Natural killer cell (primary cell): ENCODE results near the gene GALNT16. TPM values are rescaled to one million over a fixed set of nuclear protein-coding genes. Genes with fewer than 3 reads are reported as not detected.

Source experiments
- ATAC-seq, 3 donors: fragments of 150-1000 bp in 2 of 3; fragments of 200-7000 bp in 1 of 3; cut with Tn5 transposase; 1 replicate in 1 of 3; 2 replicates in 2 of 3; pipeline ENCODE4 v1.10.0; 2021; ENCODE audit warnings: mild to moderate bottlenecking in 2 of 3, moderate library complexity in 2 of 3
- DNase-seq, 2 donors: peaks; one replicate each; pipeline versions ENCODE4 v3.0.0 to v3.0.0-alpha.2; 2013 to 2021; ENCODE audit warnings: mixed read lengths in 1 of 2
- H3K27ac ChIP-seq: one replicate; pipeline ENCODE4 v1.5.1; 2013; ENCODE audit warnings: mild to moderate bottlenecking, low read length
- H3K27me3 ChIP-seq: one replicate; pipeline ENCODE4 v1.6.1; 2013; ENCODE audit warnings: low read length; ENCODE audit not compliant: control insufficient read depth, insufficient read depth
- H3K36me3 ChIP-seq: one replicate; pipeline ENCODE4 v1.6.1; 2013; ENCODE audit warnings: low read length; ENCODE audit not compliant: control insufficient read depth, insufficient read depth
- H3K4me1 ChIP-seq: one replicate; pipeline ENCODE4 v1.6.1; 2013; ENCODE audit warnings: low read length; ENCODE audit not compliant: control insufficient read depth, insufficient read depth
- H3K4me3 ChIP-seq: one replicate; pipeline ENCODE4 v1.5.1; 2013; ENCODE audit warnings: low read length
- H3K9me3 ChIP-seq: one replicate; pipeline ENCODE4 v1.6.1; 2013; ENCODE audit warnings: low read length; ENCODE audit not compliant: control insufficient read depth, insufficient read depth
- H3K27ac Mint-ChIP-seq, 2 donors: one replicate each; pipeline ENCODE4 v1.8.0; 2022; ENCODE audit warnings: mild to moderate bottlenecking in 2 of 2, mixed read lengths in 2 of 2, moderate library complexity in 1 of 2
- H3K27me3 Mint-ChIP-seq, 2 donors: one replicate each; pipeline ENCODE4 v1.8.0; 2022; ENCODE audit warnings: low read depth in 2 of 2, mixed read lengths in 2 of 2
- H3K36me3 Mint-ChIP-seq: one replicate; pipeline ENCODE4 v1.8.0; 2022; ENCODE audit warnings: mixed read lengths
- H3K4me1 Mint-ChIP-seq, 2 donors: one replicate each; pipeline ENCODE4 v1.8.0; 2022; ENCODE audit warnings: mixed read lengths in 2 of 2
- H3K4me3 Mint-ChIP-seq: one replicate; pipeline ENCODE4 v1.8.0; 2022; ENCODE audit warnings: mild to moderate bottlenecking, moderate library complexity, mixed read lengths
- H3K9me3 Mint-ChIP-seq, 2 donors: one replicate each; pipeline ENCODE4 v1.8.0; 2022; ENCODE audit warnings: mixed read lengths in 2 of 2
- CTCF ChIP-seq: fragments of 200-600 bp; IDR thresholded peaks from one replicate; pipeline ENCODE4 v1.8.0; 2022; ENCODE audit warnings: antibody characterized with exemption
- WGBS: methylation state at CpG from one replicate; pipeline ENCODE4 v1.1.7; 2013; ENCODE audit warnings: missing lambda C conversion rate; ENCODE audit not compliant: insufficient coverage; 5-methylcytosine and 5-hydroxymethylcytosine counted together
- intact Hi-C: fragments of 100-400 bp; cut with micrococcal nuclease; formaldehyde crosslinking; loops from one replicate; pipeline ENCODE4 v1.14.2; 2022
- total RNA-seq, 4 donors: library from RNA; stranded (reverse); fragments of 120-200 nt in 1 of 4; gene quantifications; one replicate each; pipeline versions ENCODE4 v1.2.3 to v1.2.4, GENCODE V29; 2013 to 2022

Gene GALNT16
- total RNA-seq, 3 donors from 2014 or later (not counting 1 experiment from before 2014, with no cell fraction given): not detected

GRCh38 chr14:69285661-69286255 is 25.8 kb downstream of the GALNT16 start:
- H3K4me1 ChIP-seq: no peaks in the 10 kb centered on the region
- H3K27ac ChIP-seq: no peak overlapping the region
- Mint-ChIP-seq H3K4me1 (no peaks in the 10 kb centered on the region), H3K4me3 (no peak overlapping the region), H3K36me3 (no peaks in the 10 kb centered on the region), H3K9me3 (no peaks in the 10 kb centered on the region), H3K27ac (no peak overlapping the region), H3K27me3 (peaks cover 9% of the 10 kb centered on the region in 2 donors)
- no peaks in the 10 kb centered on the region for H3K36me3 ChIP-seq
- no peak overlapping the region for H3K4me3 ChIP-seq
- ATAC-seq (no peak), DNase-seq (no peak)
- intact Hi-C loops: no loop called here
- no peaks in the 10 kb centered on the region for H3K27me3 ChIP-seq
- no peaks in the 10 kb centered on the region for H3K9me3 ChIP-seq
- no peak for TF ChIP-seq CTCF
- 82% methylated on average over 7 of the region's 7 CpGs for WGBS

- no peak for TF ChIP-seq CTCF
- DNase-seq (no peak), ATAC-seq (no peak)
- no peaks in the 10 kb centered on the region for H3K27me3 ChIP-seq
- no peak overlapping the region for H3K4me3 ChIP-seq
- H3K27me3 Mint-ChIP-seq: peaks cover 7 to 9% of the 10 kb centered on the region in 2 donors
- H3K36me3 ChIP-seq: no peaks in the 10 kb centered on the region
- 84% methylated on average over 8 of the region's 9 CpGs for WGBS
- no peaks in the 10 kb centered on the region for H3K36me3 Mint-ChIP-seq
- H3K9me3 ChIP-seq: no peaks in the 10 kb centered on the region
- no peak overlapping the region for H3K4me3 Mint-ChIP-seq
- H3K9me3 Mint-ChIP-seq: no peaks in the 10 kb centered on the region
- H3K4me1 Mint-ChIP-seq: no peaks in the 10 kb centered on the region
- intact Hi-C loops: no loop called here
- no peak overlapping the region for H3K27ac ChIP-seq
- H3K27ac Mint-ChIP-seq: no peak overlapping the region
- no peaks in the 10 kb centered on the region for H3K4me1 ChIP-seq
Observed at GRCh38 chr14:69287098-69288010, 27.4 kb downstream of the GALNT16 start.

GRCh38 chr14:69288011-69288771 is 28.2 kb downstream of the GALNT16 start:
- no peak for DNase-seq
- Mint-ChIP-seq H3K4me3 (no peak overlapping the region), H3K27me3 (peaks cover 4 to 5% of the 10 kb centered on the region in 2 donors), H3K4me1 (no peaks in the 10 kb centered on the region), H3K36me3 (no peaks in the 10 kb centered on the region), H3K9me3 (no peaks in the 10 kb centered on the region), H3K27ac (no peak overlapping the region)
- Histone ChIP-seq H3K9me3 (no peaks in the 10 kb centered on the region), H3K27ac (no peak overlapping the region), H3K4me3 (no peak overlapping the region), H3K27me3 (no peaks in the 10 kb centered on the region), H3K4me1 (no peaks in the 10 kb centered on the region), H3K36me3 (no peaks in the 10 kb centered on the region)
- 75% methylated on average over 8 of the region's 8 CpGs for WGBS
- intact Hi-C loops: no loop called here
- ATAC-seq: no peak
- TF ChIP-seq CTCF: no peak
